Colonic mucosa (tissue), 4 donors: ENCODE measurements around the gene FAM13A. TPM values are rescaled to one million over a fixed set of nuclear protein-coding genes. Genes with fewer than 3 reads are reported as not detected.

Experiments
- DNase-seq: peaks from one replicate; pipeline ENCODE4 v3.0.0-alpha.2; 2020
- H3K27ac ChIP-seq: fragments of 200-600 bp; one replicate; pipeline ENCODE4 v1.8.0; 2021
- H3K27me3 ChIP-seq: fragments of 200-600 bp; one replicate; pipeline ENCODE4 v1.8.0; 2021
- H3K36me3 ChIP-seq: fragments of 200-600 bp; one replicate; pipeline ENCODE4 v1.8.0; 2021
- H3K4me1 ChIP-seq: fragments of 200-600 bp; one replicate; pipeline ENCODE4 v1.8.0; 2021; ENCODE audit warnings: mild to moderate bottlenecking
- H3K4me3 ChIP-seq: fragments of 200-600 bp; one replicate; pipeline ENCODE4 v1.8.0; 2021
- H3K9ac ChIP-seq, 2 donors: one replicate each; pipeline ENCODE4 v1.7.0; 2013; ENCODE audit warnings: control low read depth in 2 of 2, low read depth in 2 of 2, low read length in 2 of 2
- H3K9me3 ChIP-seq: fragments of 200-600 bp; one replicate; pipeline ENCODE4 v1.8.0; 2021
- CTCF ChIP-seq: fragments of 200-600 bp; IDR thresholded peaks from one replicate; pipeline ENCODE4 v1.8.0; 2022; ENCODE audit warnings: antibody characterized with exemption, mild to moderate bottlenecking
- intact Hi-C: fragments of 100-400 bp; cut with DNase I; formaldehyde crosslinking; loops from one replicate; pipeline ENCODE4 v1.14.1; 2022
- total RNA-seq, 2 donors: library from RNA; stranded (reverse); fragmentation: NEBNext Ultra II Directional in 1 of 2; extraction: Animal tissue kit (Norgen Biotek cat#: 25700) in 1 of 2; gene quantifications; one replicate each; pipeline ENCODE4 v1.2.1, GENCODE V29; 2021
- donor health status: healthy.
- donor health status: DM: no; HTN: no; CAD: no.
- donor health status: DM: no; HTN: no; CAD: no.

Gene FAM13A
- total RNA-seq, 2 donors from 2014 or later, result 34.0 to 248 TPM

DNA sequence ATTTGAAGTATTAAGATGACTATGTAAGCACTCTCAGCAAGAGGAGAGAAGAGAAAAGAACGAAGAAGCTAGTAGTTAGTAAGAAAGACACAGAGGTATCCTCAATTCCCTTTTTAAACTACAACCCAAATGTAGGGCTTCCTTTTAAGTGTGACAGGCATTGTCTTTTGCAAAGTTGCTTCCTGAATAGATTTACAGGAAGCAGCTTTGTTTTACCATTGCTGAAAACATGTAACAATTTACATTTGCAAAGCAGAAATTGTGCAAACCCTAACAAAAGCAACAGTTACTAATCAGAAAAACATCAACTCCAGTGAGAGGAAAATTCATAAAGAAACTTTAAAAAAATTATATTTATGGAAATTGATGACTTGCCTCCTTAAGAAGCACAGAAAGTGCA lies 96.4 kb downstream of the FAM13A start:
- intact Hi-C loops, result no loop called here
- no peak for TF ChIP-seq CTCF
- DNase-seq, result no peak
- Histone ChIP-seq H3K36me3 (no peaks in the 10 kb centered on the region), H3K4me3 (no peak overlapping the region), H3K9me3 (no peaks in the 10 kb centered on the region), H3K27me3 (no peaks in the 10 kb centered on the region), H3K4me1 (no peaks in the 10 kb centered on the region), H3K9ac (no peak overlapping the region), H3K27ac (no peak overlapping the region)

DNA sequence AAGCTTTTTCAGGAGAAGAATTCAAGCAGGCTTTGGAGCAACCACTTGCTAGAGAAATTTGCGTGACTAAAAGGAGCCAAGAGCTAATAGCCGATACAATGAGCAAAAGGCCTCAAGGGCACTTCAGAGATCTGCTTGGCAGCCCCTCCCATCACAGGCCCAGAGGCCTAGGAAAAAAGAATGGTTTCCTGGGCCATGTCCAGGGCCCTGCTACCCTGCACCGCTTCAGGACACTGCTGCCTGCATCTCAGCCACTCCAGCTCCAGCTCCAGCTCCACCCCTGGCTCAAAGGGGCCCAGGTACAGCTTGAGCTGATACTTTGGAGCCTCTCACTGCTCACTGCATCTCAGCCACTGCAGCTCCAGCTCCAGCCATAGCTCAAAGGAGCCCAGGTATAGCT lies 98.9 kb downstream of the FAM13A start:
- no peak for TF ChIP-seq CTCF
- DNase-seq, result no peak
- H3K9ac ChIP-seq, result no peak overlapping the region
- H3K36me3 ChIP-seq, result no peaks in the 10 kb centered on the region
- no peaks in the 10 kb centered on the region for H3K9me3 ChIP-seq
- H3K4me1 ChIP-seq, result no peaks in the 10 kb centered on the region
- no peak overlapping the region for H3K4me3 ChIP-seq
- no peak overlapping the region for H3K27ac ChIP-seq
- H3K27me3 ChIP-seq, result no peaks in the 10 kb centered on the region
- intact Hi-C loops, result no loop called here

DNA sequence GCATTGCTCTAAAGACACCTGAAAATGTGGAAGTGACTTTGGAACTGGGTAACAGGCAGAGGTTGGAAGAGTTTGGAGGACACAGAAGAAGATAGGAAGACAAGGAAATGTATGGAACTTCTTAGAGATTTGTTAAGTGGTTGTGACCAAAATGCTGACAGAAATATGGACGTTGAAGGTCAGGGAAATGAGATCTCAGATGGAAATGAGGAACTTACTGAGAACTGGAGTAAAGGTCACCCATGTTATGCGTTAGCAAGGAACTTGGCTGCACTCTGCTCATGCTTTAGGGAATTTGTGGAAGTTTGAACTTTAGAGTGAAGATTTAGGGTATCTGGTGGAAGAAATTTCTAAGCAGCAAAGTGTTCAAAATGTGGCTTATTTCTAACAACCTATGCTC lies 99.4 kb downstream of the FAM13A start:
- Histone ChIP-seq H3K36me3 (no peaks in the 10 kb centered on the region), H3K4me3 (no peak overlapping the region), H3K27me3 (no peaks in the 10 kb centered on the region), H3K4me1 (no peaks in the 10 kb centered on the region), H3K27ac (no peak overlapping the region), H3K9me3 (no peaks in the 10 kb centered on the region), H3K9ac (no peak overlapping the region)
- TF ChIP-seq CTCF, result no peak
- no peak for DNase-seq
- intact Hi-C loops, result no loop called here

- no peak for DNase-seq
- no peaks in the 10 kb centered on the region for H3K36me3 ChIP-seq
- intact Hi-C loops, result no loop called here
- TF ChIP-seq CTCF, result no peak
- no peak overlapping the region for H3K27ac ChIP-seq
- H3K27me3 ChIP-seq, result no peaks in the 10 kb centered on the region
- H3K9me3 ChIP-seq, result no peaks in the 10 kb centered on the region
- H3K4me1 ChIP-seq, result no peaks in the 10 kb centered on the region
- H3K4me3 ChIP-seq, result no peak overlapping the region
- H3K9ac ChIP-seq, result no peak overlapping the region
These were observed 101.2 kb downstream of the FAM13A start for GRCh38 chr4:88955580-88956380.

DNA sequence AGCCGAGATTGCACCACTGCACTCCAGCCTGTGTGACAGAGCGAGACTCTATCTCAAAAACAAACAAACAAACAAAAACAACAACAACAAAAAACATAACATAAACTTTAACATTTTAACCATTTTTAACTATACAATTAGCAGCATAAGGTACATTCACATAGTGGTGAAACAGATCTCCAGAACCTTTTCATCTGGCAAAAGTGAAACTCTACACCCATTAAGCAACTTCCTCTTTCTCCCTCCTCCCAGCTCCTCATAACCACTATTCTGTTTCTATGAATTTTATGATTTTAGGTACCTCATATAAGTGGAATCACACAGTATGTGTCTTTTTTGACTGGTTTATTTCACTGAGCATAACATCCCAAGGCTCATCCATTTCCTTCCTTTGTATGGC lies 103.6 kb downstream of the FAM13A start:
- no peak overlapping the region for H3K27ac ChIP-seq
- H3K4me1 ChIP-seq, result no peaks in the 10 kb centered on the region
- H3K36me3 ChIP-seq, result no peaks in the 10 kb centered on the region
- TF ChIP-seq CTCF, result no peak
- no peak overlapping the region for H3K9ac ChIP-seq
- intact Hi-C loops, result loop anchor here (5.0 kb wide), 1 partner anchor 126 kb away; no protein-coding TSS in a partner anchor
- H3K27me3 ChIP-seq, result no peaks in the 10 kb centered on the region
- no peak overlapping the region for H3K4me3 ChIP-seq
- no peaks in the 10 kb centered on the region for H3K9me3 ChIP-seq
- DNase-seq, result no peak
